Spleen (tissue), 11 donors: ENCODE results near the gene CSMD2. TPM values are rescaled to one million over a fixed set of nuclear protein-coding genes. Genes with fewer than 3 reads are reported as not detected.

ENCODE experiments used
- DNase-seq: peaks from one replicate; pipeline ENCODE4 v3.0.0-alpha.2; 2020
- H3K27ac ChIP-seq, 8 donors: fragments of 200-600 bp; sonication (generic) in 7 of 8; 1 replicate in 4 of 8; 2 replicates in 4 of 8; pipeline versions ENCODE4 v1.5.0 to v1.8.0; 2016 to 2021; ENCODE audit warnings: inconsistent platforms in 4 of 8, mild to moderate bottlenecking in 4 of 8, moderate library complexity in 1 of 8
- H3K27me3 ChIP-seq, 7 donors: fragments of 200-600 bp; sonication (generic) in 6 of 7; replicated peaks in 1 of 7; 1 replicate in 4 of 7; 2 replicates in 3 of 7; pipeline versions ENCODE4 v1.5.0 to v1.8.0; 2016 to 2021; ENCODE audit warnings: inconsistent platforms in 3 of 7, mild to moderate bottlenecking in 1 of 7
- H3K36me3 ChIP-seq, 6 donors: fragments of 200-600 bp; sonication (generic) in 5 of 6; 1 replicate in 4 of 6; 2 replicates in 2 of 6; pipeline versions ENCODE4 v1.5.0 to v1.8.0; 2016 to 2021; ENCODE audit warnings: inconsistent platforms in 2 of 6
- H3K4me1 ChIP-seq, 6 donors: fragments of 200-600 bp; sonication (generic) in 5 of 6; 1 replicate in 3 of 6; 2 replicates in 3 of 6; pipeline versions ENCODE4 v1.5.0 to v1.8.0; 2016 to 2021; ENCODE audit warnings: inconsistent platforms in 3 of 6
- H3K4me3 ChIP-seq, 8 donors: fragments of 200-600 bp; sonication (generic) in 7 of 8; 1 replicate in 4 of 8; 2 replicates in 4 of 8; pipeline versions ENCODE4 v1.5.0 to v1.8.0; 2016 to 2021; ENCODE audit warnings: inconsistent platforms in 4 of 8, mild to moderate bottlenecking in 4 of 8, moderate library complexity in 2 of 8
- H3K9me3 ChIP-seq, 8 donors: fragments of 200-600 bp; sonication (generic) in 7 of 8; 1 replicate in 4 of 8; 2 replicates in 4 of 8; pipeline versions ENCODE4 v1.5.0 to v1.8.0; 2016 to 2021; ENCODE audit warnings: inconsistent platforms in 4 of 8
- POLR2A ChIP-seq, 3 donors: fragments of 450-650 bp; IDR thresholded peaks; one replicate each; pipeline ENCODE4 v1.5.1; 2017; ENCODE audit warnings: antibody characterized with exemption in 3 of 3, mild to moderate bottlenecking in 1 of 3
- POLR2AphosphoS5 ChIP-seq, 3 donors: sonication (generic); formaldehyde crosslinking; IDR thresholded peaks; one replicate each; pipeline ENCODE4 v1.5.1; 2017; ENCODE audit warnings: antibody characterized with exemption in 3 of 3
- WGBS, 5 donors: extraction: QIAGEN DNeasy Blood & Tissue Kit in 3 of 5; methylation state at CpG; one replicate each; pipeline versions ENCODE4 v1.1.5 to v1.1.7; 2013 to 2018; 5-methylcytosine and 5-hydroxymethylcytosine counted together
- intact Hi-C: fragments of 100-400 bp; cut with DNase I; formaldehyde crosslinking; loops from one replicate; pipeline ENCODE4 v1.15.0; 2023; ENCODE audit warnings: low total_unique reads
- polyA plus RNA-seq, 3 donors: library from polyadenylated mRNA; stranded (reverse); fragments of 200-250 nt; gene quantifications; one replicate each; pipeline ENCODE4 v1.2.1, GENCODE V29; 2013
- total RNA-seq, 7 donors: library from RNA; depleted of rRNA in 3 of 7; stranded (reverse); fragments of >200 nt in 3 of 7; fragmentation: NEBNext Ultra II Directional in 4 of 7; extraction: Animal tissue kit (Norgen Biotek cat#: 25700) in 4 of 7; gene quantifications; one replicate each; pipeline versions ENCODE4 v1.1.0 to v1.2.1, GENCODE V29; 2016 to 2021
- TF ChIP-seq, protein P1 (sequence below), 11 experiments: fragments of 200-600 bp in 7 of 11; fragments of 450-650 bp in 4 of 11; sonication (generic) in 4 of 11; IDR thresholded peaks in 8 of 11; conservative IDR thresholded peaks in 3 of 11; 1 replicate in 7 of 11; 2 replicates in 4 of 11; pipeline versions ENCODE4 v1.4.0 to v1.8.0; 2016 to 2021; ENCODE audit warnings: antibody characterized with exemption in 11 of 11, inconsistent platforms in 4 of 11, mild to moderate bottlenecking in 1 of 11
- donor health status: healthy with polysubstance abuse.
- donor health status: DM: no; HTN: no; CAD: no; lungs with moderate emphysema.
- donor health status: DM: no; HTN: no; CAD: no.
- donor health status: Bipolar disorder and iron deficiency.
- donor health status: healthy.
- donor health status: DM: no; HTN: no; CAD: no.
- donor health status: DM: yes; HTN: yes; CAD: no.

CSMD2 gene
- total and polyA plus RNA-seq, 10 donors = 0.12 to 2.7 (median 0.96) TPM

DNA sequence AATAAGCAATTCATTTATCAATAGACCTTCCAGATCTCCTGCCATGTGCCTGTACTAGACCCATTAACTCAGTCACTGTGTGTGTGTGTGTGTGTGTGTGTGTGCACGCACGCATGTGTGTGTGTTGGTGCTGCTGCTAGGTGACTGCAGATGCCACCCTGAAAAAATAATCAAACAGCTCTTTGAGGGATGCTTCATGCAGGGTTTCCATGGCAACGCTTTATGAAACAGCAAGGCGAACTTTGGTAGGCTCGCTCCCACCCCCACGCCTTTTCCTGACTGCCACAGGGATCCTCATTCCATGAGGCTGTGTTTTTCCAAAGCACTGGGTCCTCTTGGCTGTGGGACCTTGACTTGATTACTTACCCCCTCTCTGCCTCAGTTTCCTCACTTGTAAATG lies 207.2 kb downstream of the CSMD2 start:
- no peak overlapping the region for H3K27ac ChIP-seq
- H3K4me3 ChIP-seq = no peak overlapping the region
- TF ChIP-seq POLR2A (IDR thresholded peaks at IDR 0.05) (no peak), POLR2AphosphoS5 (IDR thresholded peaks at IDR 0.05) (no peak)
- TF ChIP-seq, protein P1, sequence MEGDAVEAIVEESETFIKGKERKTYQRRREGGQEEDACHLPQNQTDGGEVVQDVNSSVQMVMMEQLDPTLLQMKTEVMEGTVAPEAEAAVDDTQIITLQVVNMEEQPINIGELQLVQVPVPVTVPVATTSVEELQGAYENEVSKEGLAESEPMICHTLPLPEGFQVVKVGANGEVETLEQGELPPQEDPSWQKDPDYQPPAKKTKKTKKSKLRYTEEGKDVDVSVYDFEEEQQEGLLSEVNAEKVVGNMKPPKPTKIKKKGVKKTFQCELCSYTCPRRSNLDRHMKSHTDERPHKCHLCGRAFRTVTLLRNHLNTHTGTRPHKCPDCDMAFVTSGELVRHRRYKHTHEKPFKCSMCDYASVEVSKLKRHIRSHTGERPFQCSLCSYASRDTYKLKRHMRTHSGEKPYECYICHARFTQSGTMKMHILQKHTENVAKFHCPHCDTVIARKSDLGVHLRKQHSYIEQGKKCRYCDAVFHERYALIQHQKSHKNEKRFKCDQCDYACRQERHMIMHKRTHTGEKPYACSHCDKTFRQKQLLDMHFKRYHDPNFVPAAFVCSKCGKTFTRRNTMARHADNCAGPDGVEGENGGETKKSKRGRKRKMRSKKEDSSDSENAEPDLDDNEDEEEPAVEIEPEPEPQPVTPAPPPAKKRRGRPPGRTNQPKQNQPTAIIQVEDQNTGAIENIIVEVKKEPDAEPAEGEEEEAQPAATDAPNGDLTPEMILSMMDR (IDR thresholded peaks at IDR 0.05 in 8 of 11, conservative IDR thresholded peaks at IDR 0.05 in 3 of 11) = no peak
- H3K36me3 ChIP-seq = no peaks in the 10 kb centered on the region
- H3K9me3 ChIP-seq = no peaks in the 10 kb centered on the region
- H3K4me1 ChIP-seq = no peaks in the 10 kb centered on the region
- no peak for DNase-seq
- WGBS, 5 donors = 90 to 92% (median 91%) methylated on average over 6 of the region's 6 CpGs
- no peaks in the 10 kb centered on the region for H3K27me3 ChIP-seq
- intact Hi-C loops = no loop called here

DNA sequence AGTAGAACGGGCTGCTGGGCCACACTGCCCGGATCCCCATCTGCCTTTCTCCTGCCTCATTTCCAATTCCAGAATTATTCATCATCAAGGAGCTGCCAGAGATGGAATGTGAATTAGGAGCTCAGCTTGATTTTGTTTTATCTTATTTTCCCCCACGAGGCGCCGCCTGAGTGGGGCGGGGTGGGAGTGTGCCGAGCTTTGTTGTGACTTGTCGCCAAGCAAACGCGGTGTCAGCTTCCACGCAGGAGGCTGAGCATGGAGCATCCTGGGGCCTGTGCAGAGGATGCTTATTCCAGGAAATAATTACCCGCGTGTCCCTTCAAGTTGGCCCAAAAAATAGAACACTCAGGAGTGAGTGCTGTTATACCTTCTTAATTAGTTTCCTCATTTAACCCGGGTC lies 209.9 kb downstream of the CSMD2 start:
- TF ChIP-seq, protein P1 (IDR thresholded peaks at IDR 0.05 in 8 of 11, conservative IDR thresholded peaks at IDR 0.05 in 3 of 11) = no peak
- TF ChIP-seq POLR2A (IDR thresholded peaks at IDR 0.05) = no peak
- TF ChIP-seq POLR2AphosphoS5 (IDR thresholded peaks at IDR 0.05) = no peak
- Histone ChIP-seq H3K9me3 (no peaks in the 10 kb centered on the region), H3K4me3 (no peak overlapping the region), H3K27me3 (no peaks in the 10 kb centered on the region), H3K4me1 (no peaks in the 10 kb centered on the region), H3K36me3 (no peaks in the 10 kb centered on the region), H3K27ac (no peak overlapping the region)
- 82 to 91% (median 84%) methylated on average over 14 of the region's 14 CpGs for WGBS, 5 donors
- intact Hi-C loops = no loop called here
- DNase-seq = no peak

DNA sequence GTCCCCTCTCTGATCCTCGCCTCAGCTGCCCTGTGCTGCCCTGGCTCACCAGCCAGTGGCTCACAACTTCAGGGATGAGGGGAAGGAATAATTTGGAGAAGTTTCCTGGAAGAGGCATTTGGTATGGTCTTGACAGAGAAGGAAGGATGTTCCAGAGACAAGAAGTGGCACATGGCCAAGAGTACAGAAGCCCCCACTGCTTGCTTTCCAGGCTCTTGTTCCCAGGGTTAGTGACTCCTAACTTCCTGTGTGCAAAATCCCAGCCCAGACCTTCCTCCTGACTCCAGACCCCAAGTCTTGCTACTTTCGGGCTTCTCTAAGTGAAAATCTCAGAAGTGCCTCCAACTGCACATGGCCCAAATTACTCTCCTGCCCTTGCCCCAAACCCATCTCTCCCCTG lies 215.5 kb downstream of the CSMD2 start:
- TF ChIP-seq, protein P1 (IDR thresholded peaks at IDR 0.05 in 8 of 11, conservative IDR thresholded peaks at IDR 0.05 in 3 of 11) = no peak
- TF ChIP-seq POLR2A (IDR thresholded peaks at IDR 0.05) = no peak
- TF ChIP-seq POLR2AphosphoS5 (IDR thresholded peaks at IDR 0.05) = no peak
- intact Hi-C loops = no loop called here
- DNase-seq = no peak
- Histone ChIP-seq H3K4me3 (no peak overlapping the region), H3K36me3 (no peaks in the 10 kb centered on the region), H3K4me1 (no peaks in the 10 kb centered on the region), H3K9me3 (no peaks in the 10 kb centered on the region), H3K27me3 (peaks cover 0 to 8% (median 0%) of the 10 kb centered on the region in 7 donors), H3K27ac (no peak overlapping the region)
- WGBS, 5 donors = 72 to 79% (median 77%) methylated on average over 2 of the region's 2 CpGs

DNA sequence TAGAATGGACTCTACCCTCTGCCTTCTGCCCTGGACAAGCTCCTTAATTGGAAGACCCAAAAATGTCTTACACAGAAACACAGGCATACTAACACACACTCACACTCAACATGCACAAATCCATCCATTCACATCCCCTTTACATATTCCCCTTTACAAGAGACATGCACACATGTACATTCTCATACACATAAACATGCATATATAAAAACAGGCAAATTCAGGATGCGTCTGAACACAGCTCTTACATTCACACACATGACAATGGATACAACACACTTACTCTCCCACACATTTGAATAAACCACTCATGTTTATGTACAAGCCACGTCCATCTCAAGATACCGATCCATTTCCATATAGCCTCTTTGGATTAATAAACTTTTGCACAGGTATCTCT lies 216.7 kb downstream of the CSMD2 start:
- Histone ChIP-seq H3K4me1 (no peaks in the 10 kb centered on the region), H3K36me3 (no peaks in the 10 kb centered on the region), H3K27ac (no peak overlapping the region), H3K9me3 (no peaks in the 10 kb centered on the region), H3K4me3 (no peak overlapping the region), H3K27me3 (peaks cover 0 to 8% (median 0%) of the 10 kb centered on the region in 7 donors)
- 85 to 94% (median 93%) methylated on average over 3 of the region's 3 CpGs for WGBS, 5 donors
- intact Hi-C loops = no loop called here
- TF ChIP-seq, protein P1 (IDR thresholded peaks at IDR 0.05 in 8 of 11, conservative IDR thresholded peaks at IDR 0.05 in 3 of 11) = no peak
- no peak for TF ChIP-seq POLR2AphosphoS5 (IDR thresholded peaks at IDR 0.05)
- TF ChIP-seq POLR2A (IDR thresholded peaks at IDR 0.05) = no peak
- DNase-seq = no peak
